ENCODE results near the gene MRPL9.
A peak's percentile ranks its signal among the peaks of the same experiment; 100 is the strongest.
"Not testable (repeated sequence)": the region's sequence is repeated elsewhere in the genome, so short reads cannot be mapped to it uniquely, and the experiment has no call there.

MRPL9 gene

DNA sequence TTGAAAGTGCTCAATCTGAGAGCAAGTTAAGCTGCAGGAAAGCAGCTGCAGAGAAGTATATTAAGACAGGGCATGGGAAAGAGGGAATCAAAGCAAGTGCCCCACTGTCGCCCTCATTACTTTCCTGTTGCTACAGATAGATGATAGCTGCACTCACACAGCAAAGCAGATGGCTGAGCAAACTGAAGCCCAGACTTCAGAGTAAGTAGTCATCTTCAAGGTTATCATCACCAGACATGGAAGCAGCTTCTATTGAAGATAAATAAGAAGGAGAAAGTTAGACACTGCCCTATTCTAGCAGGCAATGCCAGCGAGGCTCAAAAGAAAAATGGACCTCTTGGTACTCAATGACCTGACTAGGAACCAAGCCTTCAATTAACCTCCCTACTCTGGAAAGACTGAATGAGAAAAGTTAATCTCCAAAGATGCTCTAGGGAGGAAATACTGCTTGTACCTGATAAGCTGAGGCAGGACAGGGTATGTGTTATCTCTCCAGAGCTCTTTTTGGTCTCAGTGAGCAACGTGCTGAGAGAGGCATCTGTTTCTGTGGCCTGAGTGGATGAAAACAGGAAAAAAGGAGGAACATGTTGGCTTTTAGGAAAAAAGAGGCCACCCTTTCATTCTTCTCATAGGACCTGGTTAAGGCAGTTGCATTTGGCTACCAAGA, 11.1 kb upstream of the MRPL9 start:
- no peak overlapping the region for H3K4me3 ChIP-seq (ENCODE audit: low read length)
- TF ChIP-seq, protein P1, sequence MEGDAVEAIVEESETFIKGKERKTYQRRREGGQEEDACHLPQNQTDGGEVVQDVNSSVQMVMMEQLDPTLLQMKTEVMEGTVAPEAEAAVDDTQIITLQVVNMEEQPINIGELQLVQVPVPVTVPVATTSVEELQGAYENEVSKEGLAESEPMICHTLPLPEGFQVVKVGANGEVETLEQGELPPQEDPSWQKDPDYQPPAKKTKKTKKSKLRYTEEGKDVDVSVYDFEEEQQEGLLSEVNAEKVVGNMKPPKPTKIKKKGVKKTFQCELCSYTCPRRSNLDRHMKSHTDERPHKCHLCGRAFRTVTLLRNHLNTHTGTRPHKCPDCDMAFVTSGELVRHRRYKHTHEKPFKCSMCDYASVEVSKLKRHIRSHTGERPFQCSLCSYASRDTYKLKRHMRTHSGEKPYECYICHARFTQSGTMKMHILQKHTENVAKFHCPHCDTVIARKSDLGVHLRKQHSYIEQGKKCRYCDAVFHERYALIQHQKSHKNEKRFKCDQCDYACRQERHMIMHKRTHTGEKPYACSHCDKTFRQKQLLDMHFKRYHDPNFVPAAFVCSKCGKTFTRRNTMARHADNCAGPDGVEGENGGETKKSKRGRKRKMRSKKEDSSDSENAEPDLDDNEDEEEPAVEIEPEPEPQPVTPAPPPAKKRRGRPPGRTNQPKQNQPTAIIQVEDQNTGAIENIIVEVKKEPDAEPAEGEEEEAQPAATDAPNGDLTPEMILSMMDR (conservative IDR thresholded peaks at IDR 0.05; ENCODE audit: low read depth, low read length): no peak
- DNase-seq (ENCODE audit: low read depth): no peak

DNA sequence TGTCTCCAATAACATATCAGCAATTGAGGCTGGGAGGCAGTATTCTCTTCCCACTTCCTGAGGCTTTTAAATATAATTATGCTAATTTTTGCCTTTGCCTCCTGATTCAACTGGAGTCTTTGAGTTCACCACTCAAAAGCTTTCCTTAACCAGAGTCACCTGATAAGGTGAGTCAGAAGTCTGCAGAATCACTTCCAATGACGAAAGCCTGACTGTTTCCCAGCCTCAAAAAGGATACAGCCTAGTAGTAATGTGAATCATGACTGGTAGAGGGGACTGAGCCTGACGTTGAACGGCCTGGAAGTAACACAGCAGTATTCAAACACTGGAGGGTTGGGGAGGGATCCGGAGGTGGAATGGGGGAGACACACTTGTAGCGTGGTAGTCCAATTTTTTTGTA, 10.4 kb upstream of the MRPL9 start:
- TF ChIP-seq, protein P1 (conservative IDR thresholded peaks at IDR 0.05; ENCODE audit: low read depth, low read length): no peak
- DNase-seq (ENCODE audit: low read depth): peak; percentile 83

DNA sequence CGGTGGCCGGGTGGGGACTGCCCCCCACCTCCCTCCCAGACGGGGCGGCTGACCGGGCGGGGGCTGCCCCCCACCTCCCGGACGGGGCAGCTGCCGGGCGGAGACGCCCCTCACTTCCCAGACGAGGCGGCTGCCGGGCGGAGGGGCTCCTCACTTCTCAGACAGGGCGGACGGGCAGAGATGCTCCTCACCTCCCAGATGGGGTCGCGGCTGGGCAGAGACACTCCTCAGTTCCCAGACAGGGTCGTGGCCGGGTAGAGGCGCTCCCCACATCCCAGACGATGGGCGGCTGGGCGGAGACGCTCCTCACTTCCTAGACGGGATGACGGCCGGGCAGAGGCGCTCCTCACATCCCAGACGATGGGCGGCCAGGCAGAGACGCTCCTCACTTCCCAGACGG, 6.0 kb upstream of the MRPL9 start:
- not testable (repeated sequence) for DNase-seq (ENCODE audit: low read depth); H3K4me3 ChIP-seq (ENCODE audit: low read length)

More for the DNA sequence above, 10.4 kb upstream of the MRPL9 start:
- H3K4me3 ChIP-seq (ENCODE audit: low read length): no peak overlapping the region

DNA sequence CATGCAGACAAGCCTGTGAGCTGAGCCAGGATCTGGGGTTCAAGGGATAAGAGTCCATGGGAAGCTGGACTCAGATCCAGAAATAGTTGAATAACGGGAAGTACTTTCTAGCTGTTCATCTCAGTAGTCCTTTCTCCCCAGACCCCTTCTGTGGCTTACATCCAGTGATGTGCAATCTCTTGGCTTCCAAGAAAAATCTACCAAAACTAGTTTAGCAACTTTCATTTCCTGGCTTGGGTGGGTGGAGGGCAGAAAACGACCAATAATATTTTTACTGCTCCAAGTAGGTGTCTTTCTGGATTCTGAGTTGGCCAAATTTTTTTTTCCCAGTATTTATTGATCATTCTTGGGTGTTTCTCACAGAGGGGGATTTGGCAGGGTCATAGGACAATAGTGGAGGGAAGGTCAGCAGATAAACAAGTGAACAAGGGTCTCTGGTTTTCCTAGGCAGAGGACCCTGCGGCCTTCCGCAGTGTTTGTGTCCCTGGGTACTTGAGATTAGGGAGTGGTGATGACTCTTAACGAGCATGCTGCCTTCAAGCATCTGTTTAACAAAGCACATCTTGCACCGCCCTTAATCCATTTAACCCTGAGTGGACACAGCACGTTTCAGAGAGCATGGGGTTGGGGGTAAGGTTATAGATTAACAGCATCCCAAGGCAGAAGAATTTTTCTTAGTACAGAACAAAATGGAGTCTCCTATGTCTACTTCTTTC, 5.2 kb upstream of the MRPL9 start:
- DNase-seq (ENCODE audit: low read depth); H3K4me3 ChIP-seq (ENCODE audit: low read length): not testable (repeated sequence)

DNA sequence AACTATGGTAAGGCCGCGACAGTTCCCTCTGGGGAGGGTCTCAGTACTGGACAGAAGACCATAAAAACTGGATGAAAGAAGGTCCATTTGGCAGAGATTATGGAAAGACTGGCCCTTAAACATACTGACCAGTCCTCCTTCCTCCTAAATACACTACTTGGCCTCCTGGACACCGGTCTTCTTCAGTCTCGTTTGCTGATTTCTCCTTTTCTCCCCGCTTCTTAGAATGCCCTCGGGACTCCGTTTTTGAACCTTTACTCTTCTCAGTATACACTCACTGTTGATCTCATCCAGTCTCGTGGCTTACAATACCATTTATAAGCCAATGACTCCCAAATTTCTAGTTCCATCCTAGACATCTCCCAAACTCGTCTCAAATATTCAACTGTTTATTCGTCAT, 694 bp upstream of the MRPL9 start:
- no peak for DNase-seq (ENCODE audit: low read depth)
- peak overlapping the region; percentile 90 for H3K4me3 ChIP-seq (ENCODE audit: low read length)
- TF ChIP-seq, protein P1 (conservative IDR thresholded peaks at IDR 0.05; ENCODE audit: low read depth, low read length): no peak

DNA sequence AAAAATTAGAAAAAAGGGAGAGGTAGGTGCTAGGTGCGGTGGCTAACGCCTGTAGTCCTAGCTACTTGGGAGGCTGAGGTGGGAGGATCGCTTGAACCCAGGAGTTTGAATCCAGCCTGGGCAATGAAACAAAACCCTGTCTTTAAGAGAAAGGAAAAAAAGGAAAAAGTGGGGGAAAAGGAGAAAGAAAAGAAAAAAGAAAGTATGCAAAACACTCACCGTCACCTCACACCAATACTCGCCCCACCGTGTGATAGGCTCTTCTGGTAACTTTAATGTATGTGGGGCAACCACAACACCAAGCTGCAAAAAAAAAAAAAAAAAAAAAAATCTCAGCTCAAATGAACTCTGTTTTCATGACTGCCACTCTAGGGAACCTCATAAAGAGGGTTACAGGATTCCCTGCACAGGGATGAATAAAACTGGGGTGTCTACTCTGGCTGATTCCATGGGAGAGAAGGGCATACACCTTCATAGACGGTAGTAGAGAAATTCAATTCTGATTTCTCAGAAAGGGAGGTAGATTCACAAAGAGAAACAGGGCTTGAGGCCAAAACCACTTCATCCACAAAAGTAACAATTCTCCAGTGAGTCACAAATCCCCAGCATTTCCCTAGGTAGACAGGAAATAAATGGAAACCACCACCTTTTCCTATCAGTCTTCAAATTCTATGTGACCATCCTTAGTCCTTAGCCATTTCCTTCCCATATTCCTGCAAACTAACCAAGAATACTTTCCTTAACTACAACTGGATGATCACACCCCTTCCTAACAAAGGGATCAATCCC, 2.5 kb downstream of the MRPL9 start:
- no peak overlapping the region for H3K4me3 ChIP-seq (ENCODE audit: low read length)
- no peak for DNase-seq (ENCODE audit: low read depth)
- TF ChIP-seq, protein P1 (conservative IDR thresholded peaks at IDR 0.05; ENCODE audit: low read depth, low read length): no peak

DNA sequence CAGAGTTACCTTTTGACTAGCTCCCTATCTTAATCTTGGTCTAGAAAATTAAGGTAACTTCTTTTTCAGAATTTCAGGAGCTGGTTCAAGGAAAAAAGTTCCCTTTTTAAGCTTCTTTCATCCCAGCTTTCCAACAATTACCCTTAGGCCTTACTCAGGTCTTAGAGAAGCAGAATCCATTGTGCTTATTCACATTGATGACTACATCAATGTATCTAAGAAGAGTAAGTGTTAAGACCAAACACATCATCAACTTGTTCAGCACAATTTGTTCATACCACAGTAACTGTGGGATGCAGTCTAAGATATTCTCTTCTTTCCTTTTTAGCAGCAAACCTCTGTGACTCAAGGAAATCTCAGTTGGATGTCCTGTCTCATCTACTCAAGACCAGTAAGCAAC, 4.1 kb downstream of the MRPL9 start:
- TF ChIP-seq, protein P1 (conservative IDR thresholded peaks at IDR 0.05; ENCODE audit: low read depth, low read length): no peak
- DNase-seq (ENCODE audit: low read depth): no peak

DNA sequence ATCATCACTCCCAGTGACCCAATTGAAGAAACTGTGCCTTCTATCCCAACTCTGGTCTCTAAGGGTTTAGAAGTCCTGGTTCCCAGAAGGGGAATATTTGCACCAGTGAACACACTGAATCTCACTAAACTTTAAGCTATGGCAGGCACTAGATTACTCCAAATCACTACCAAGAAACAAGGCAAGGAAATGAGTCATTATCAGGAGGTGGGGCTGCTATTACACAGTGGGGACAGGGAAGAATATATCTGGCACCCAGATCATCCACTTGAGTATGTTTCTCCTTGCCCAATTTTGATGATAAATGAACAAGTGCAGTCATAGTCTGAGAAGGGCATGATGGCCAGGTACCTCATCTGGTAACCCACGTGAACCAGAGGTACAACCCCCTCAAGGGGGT, 7.0 kb downstream of the MRPL9 start:
- TF ChIP-seq, protein P1 (conservative IDR thresholded peaks at IDR 0.05; ENCODE audit: low read depth, low read length): no peak
- DNase-seq (ENCODE audit: low read depth): no peak
- H3K4me3 ChIP-seq (ENCODE audit: low read length): no peak overlapping the region

More for the DNA sequence above, 4.1 kb downstream of the MRPL9 start:
- no peak overlapping the region for H3K4me3 ChIP-seq (ENCODE audit: low read length)

All from retinal pigment epithelial cell (primary cell).